H1 (cell line): ENCODE results near the gene RORB. TPM values are rescaled to one million over a fixed set of nuclear protein-coding genes. Genes with fewer than 3 reads are reported as not detected.
A peak's percentile ranks its signal among the peaks of the same experiment; 100 is the strongest.

Source experiments
- CTCF ChIA-PET: fragments of 300-600 bp; sonication (Branson Sonifier 250); formaldehyde crosslinking; loops from one replicate; lab custom pipeline; 2021; ENCODE audit not compliant: partially characterized antibody; lab: Charles Lee
- POLR2A ChIA-PET: fragments of 300-600 bp; sonication (Branson Sonifier 250); formaldehyde crosslinking; loops from one replicate; lab custom pipeline; 2021; ENCODE audit warnings: inconsistent platforms; ENCODE audit not compliant: partially characterized antibody; lab: Charles Lee
- DNase-seq, 2 experiments: peaks; one replicate each; pipeline versions ENCODE4 v3.0.0 to v3.0.0-alpha.2; 2010 to 2022; ENCODE audit warnings: low spot score in 2 of 2, low read depth in 1 of 2, mixed read lengths in 1 of 2
- FAIRE-seq: peaks from 2 replicates; lab custom pipeline; 2011; peaks lifted over from hg19 to GRCh38; lab: Jason Lieb, UNC
- H2AFZ ChIP-seq: 2 replicates; pipeline ENCODE4 v1.8.1; 2012; ENCODE audit warnings: low read length, inconsistent platforms
- H2AK5ac ChIP-seq: 2 replicates; pipeline ENCODE4 v1.6.1; 2013; ENCODE audit warnings: low read depth, low read length
- H2BK120ac ChIP-seq: replicated peaks from 2 replicates; pipeline ENCODE3; 2013; ENCODE audit warnings: low read depth, low read length, inconsistent platforms
- H2BK12ac ChIP-seq: 2 replicates; pipeline ENCODE4 v1.6.1; 2013; ENCODE audit warnings: low read depth, low read length
- H2BK15ac ChIP-seq: 2 replicates; pipeline ENCODE4 v1.6.1; 2013; ENCODE audit warnings: low read length
- H2BK20ac ChIP-seq: 2 replicates; pipeline ENCODE4 v1.6.1; 2013; ENCODE audit warnings: low read length
- H2BK5ac ChIP-seq: 2 replicates; pipeline ENCODE4 v1.6.1; 2013; ENCODE audit warnings: low read depth, low read length
- H3K14ac ChIP-seq: 2 replicates; pipeline ENCODE4 v1.6.1; 2013; ENCODE audit warnings: inconsistent platforms; ENCODE audit not compliant: insufficient read length
- H3K18ac ChIP-seq: 2 replicates; pipeline ENCODE4 v1.6.1; 2013; ENCODE audit warnings: low read length; ENCODE audit errors: extremely low read depth
- H3K23ac ChIP-seq: 2 replicates; pipeline ENCODE4 v1.6.1; 2013; ENCODE audit warnings: inconsistent platforms; ENCODE audit not compliant: insufficient read length
- H3K23me2 ChIP-seq: 2 replicates; pipeline ENCODE4 v1.6.1; 2013; ENCODE audit warnings: low read depth, low read length
- H3K27ac ChIP-seq: 2 replicates; pipeline ENCODE4 v1.6.1; 2011; ENCODE audit warnings: low read depth, low read length, inconsistent platforms
- H3K27me3 ChIP-seq, 4 experiments: replicated peaks in 1 of 4; 1 replicate in 1 of 4; 2 replicates in 3 of 4; pipeline versions ENCODE4 v1.6.1 to v1.8.1; 2011 to 2013; ENCODE audit warnings: low read length in 3 of 4, mild to moderate bottlenecking in 3 of 4, inconsistent platforms in 2 of 4, mixed read lengths in 2 of 4, moderate library complexity in 1 of 4; ENCODE audit not compliant: control insufficient read depth in 3 of 4, insufficient read depth in 3 of 4; ENCODE audit errors: extremely low read depth in 1 of 4
- H3K36me3 ChIP-seq, 4 experiments: 2 replicates each; pipeline versions ENCODE4 v1.6.1 to v1.8.1; 2011 to 2013; ENCODE audit warnings: mild to moderate bottlenecking in 4 of 4, low read length in 3 of 4, moderate library complexity in 2 of 4, control low read depth in 1 of 4, inconsistent platforms in 1 of 4; ENCODE audit not compliant: insufficient read depth in 4 of 4, control insufficient read depth in 2 of 4
- H3K4ac ChIP-seq: replicated peaks from 2 replicates; pipeline ENCODE3; 2013; ENCODE audit warnings: low read length, low read depth, mixed read lengths, inconsistent platforms; ENCODE audit not compliant: insufficient read length
- H3K4me1 ChIP-seq, 4 experiments: replicated peaks in 1 of 4; 1 replicate in 1 of 4; 2 replicates in 3 of 4; pipeline versions ENCODE4 v1.6.1 to v1.8.1; 2011 to 2013; ENCODE audit warnings: low read length in 3 of 4, inconsistent platforms in 2 of 4, mixed read lengths in 1 of 4; ENCODE audit not compliant: insufficient read depth in 4 of 4, control insufficient read depth in 3 of 4
- H3K4me2 ChIP-seq, 2 experiments: 2 replicates each; pipeline versions ENCODE4 v1.6.1 to v1.8.1; 2011 to 2013; ENCODE audit warnings: low read depth in 2 of 2, low read length in 2 of 2, control low read depth in 1 of 2, inconsistent platforms in 1 of 2, mild to moderate bottlenecking in 1 of 2; ENCODE audit not compliant: insufficient read depth in 1 of 2
- H3K4me3 ChIP-seq, 4 experiments: fragments of 200-600, 300-600 bp in 1 of 4; sonication (generic), shearing (Covaris generic), sonication (Bioruptor Twin) in 1 of 4; 2 replicates each; pipeline versions ENCODE4 v1.5.1 to v1.8.1; 2011 to 2016; ENCODE audit warnings: low read length in 4 of 4, low read depth in 3 of 4, control low read depth in 2 of 4, inconsistent platforms in 2 of 4, mild to moderate bottlenecking in 2 of 4, mixed read lengths in 1 of 4, moderate library complexity in 1 of 4; ENCODE audit not compliant: insufficient read depth in 2 of 4; ENCODE audit errors: extremely low read depth in 1 of 4
- H3K56ac ChIP-seq: replicated peaks from 2 replicates; pipeline ENCODE3; 2013; ENCODE audit warnings: low read depth, mild to moderate bottlenecking, mixed read lengths, low read length, inconsistent platforms; ENCODE audit not compliant: insufficient read length
- H3K79me1 ChIP-seq: 2 replicates; pipeline ENCODE4 v1.6.1; 2013; ENCODE audit warnings: low read depth, low read length, control low read depth
- H3K79me2 ChIP-seq, 2 experiments: 2 replicates each; pipeline versions ENCODE4 v1.6.1 to v1.8.1; 2012 to 2013; ENCODE audit warnings: low read length in 2 of 2, mild to moderate bottlenecking in 2 of 2, inconsistent platforms in 1 of 2; ENCODE audit not compliant: insufficient read depth in 2 of 2, control insufficient read depth in 1 of 2
- H3K9ac ChIP-seq, 4 experiments: replicated peaks in 1 of 4; 1 replicate in 1 of 4; 2 replicates in 3 of 4; pipeline versions ENCODE4 v1.6.1 to v1.8.1; 2011 to 2013; ENCODE audit warnings: low read depth in 3 of 4, low read length in 3 of 4, control low read depth in 2 of 4, mild to moderate bottlenecking in 2 of 4, moderate library complexity in 2 of 4, inconsistent platforms in 1 of 4; ENCODE audit errors: extremely low read depth in 1 of 4
- H3K9me3 ChIP-seq, 2 experiments: 2 replicates each; pipeline versions ENCODE4 v1.6.1 to v1.8.1; 2012 to 2013; ENCODE audit warnings: mild to moderate bottlenecking in 2 of 2, moderate library complexity in 2 of 2, control low read depth in 1 of 2, inconsistent platforms in 1 of 2, low read depth in 1 of 2, low read length in 1 of 2, mixed read lengths in 1 of 2; ENCODE audit not compliant: insufficient read depth in 2 of 2
- H4K20me1 ChIP-seq, 2 experiments: replicated peaks in 1 of 2; 2 replicates each; pipeline versions ENCODE3 to v1.8.1; 2011 to 2013; ENCODE audit warnings: inconsistent platforms in 2 of 2, low read length in 2 of 2, mild to moderate bottlenecking in 1 of 2; ENCODE audit not compliant: insufficient read depth in 2 of 2, control insufficient read depth in 1 of 2
- H4K5ac ChIP-seq: 2 replicates; pipeline ENCODE4 v1.6.1; 2013; ENCODE audit warnings: low read length, low read depth, mixed read lengths, inconsistent platforms; ENCODE audit not compliant: insufficient read length
- H4K8ac ChIP-seq: 2 replicates; pipeline ENCODE4 v1.8.0; 2013; ENCODE audit warnings: mild to moderate bottlenecking, moderate library complexity, low read length, inconsistent platforms; ENCODE audit not compliant: insufficient read depth; ENCODE audit errors: extremely low read depth
- H4K91ac ChIP-seq: replicated peaks from 2 replicates; pipeline ENCODE3; 2013; ENCODE audit warnings: low read length, mixed read lengths, inconsistent platforms; ENCODE audit not compliant: insufficient read length
- CBX5 ChIP-seq: fragments of 300-800, 300-1000 bp; sonication (generic); IDR thresholded peaks from 2 replicates; pipeline ENCODE4 v1.7.1; 2016; ENCODE audit warnings: antibody characterized with exemption, low read length, low read depth
- CTBP2 ChIP-seq: IDR thresholded peaks from 2 replicates; pipeline ENCODE4 v1.7.0; 2011; ENCODE audit warnings: borderline replicate concordance, mild to moderate bottlenecking, moderate library complexity, mixed read lengths, low read length; ENCODE audit not compliant: insufficient read depth, insufficient read length
- RAD21 ChIP-seq, 2 experiments: IDR thresholded peaks in 1 of 2; conservative IDR thresholded peaks in 1 of 2; 2 replicates each; pipeline ENCODE4 v1.6.1; 2011; ENCODE audit warnings: low read depth in 2 of 2, low read length in 2 of 2, improper control_type of control experiment in 1 of 2, inconsistent platforms in 1 of 2, mild to moderate bottlenecking in 1 of 2, moderate library complexity in 1 of 2
- RBBP5 ChIP-seq: IDR thresholded peaks from 2 replicates; pipeline ENCODE4 v1.7.1; 2012; ENCODE audit warnings: low read depth, mild to moderate bottlenecking, inconsistent platforms, low read length, moderate library complexity, borderline replicate concordance
- RXRA ChIP-seq: IDR thresholded peaks from 2 replicates; pipeline ENCODE4 v1.6.1; 2011; ENCODE audit warnings: low read depth, mild to moderate bottlenecking, low read length, moderate library complexity; ENCODE audit not compliant: insufficient read depth
- SIRT6 ChIP-seq: IDR thresholded peaks from one replicate; pipeline ENCODE4 v1.7.1; 2012; ENCODE audit warnings: low read length, inconsistent platforms
- SIX5 ChIP-seq: IDR thresholded peaks from 2 replicates; pipeline ENCODE4 v1.6.1; 2011; ENCODE audit warnings: mild to moderate bottlenecking, low read depth, low read length
- SP1 ChIP-seq: IDR thresholded peaks from 2 replicates; pipeline ENCODE4 v1.6.1; 2011; ENCODE audit warnings: low read depth, low read length
- TAF1 ChIP-seq: IDR thresholded peaks from 2 replicates; pipeline ENCODE4 v1.6.1; 2011; ENCODE audit warnings: mild to moderate bottlenecking, low read depth, low read length
- WGBS, 2 experiments: shearing (Covaris generic) in 1 of 2; methylation state at CpG; one replicate each; pipeline versions ENCODE4 v1.1.6 to v1.1.7; 2013 to 2015; ENCODE audit warnings: low lambda C conversion rate in 2 of 2, mixed read lengths in 2 of 2, inconsistent platforms in 1 of 2, low coverage in 1 of 2, missing lambda C conversion rate in 1 of 2; ENCODE audit not compliant: insufficient replicate concordance in 2 of 2, insufficient coverage in 1 of 2, insufficient read length in 1 of 2; ENCODE audit errors: extremely low coverage in 1 of 2, missing lambda C conversion rate in 1 of 2; 5-methylcytosine and 5-hydroxymethylcytosine counted together
- polyA plus RNA-seq, 7 experiments: library from polyadenylated mRNA; depleted of rRNA in 3 of 7; stranded (reverse) in 5 of 7; unstranded in 2 of 7; fragments of >200 nt in 5 of 7; fragments of 200-250 nt in 2 of 7; gene quantifications; 1 replicate in 5 of 7; 2 replicates in 1 of 7; 4 replicates in 1 of 7; pipeline versions ENCODE4 v1.2.1 to v1.2.3, GENCODE V29; 2011 to 2013; ENCODE audit warnings: missing spikeins in 2 of 7, mixed read lengths in 2 of 7
- total RNA-seq: library from RNA; stranded (reverse); fragmentation: NEBNext Ultra II Directional; extraction: Animal tissue kit (Norgen Biotek cat#: 25700); gene quantifications from 2 replicates; pipeline ENCODE4 v1.2.1, GENCODE V29; 2021
- TF ChIP-seq, protein P1 (sequence below), 3 experiments: IDR thresholded peaks; 1 replicate in 2 of 3; 2 replicates in 1 of 3; pipeline versions ENCODE4 v1.5.1 to v1.6.1; 2011; ENCODE audit warnings: low read length in 3 of 3, mild to moderate bottlenecking in 3 of 3, inconsistent platforms in 2 of 3, low read depth in 1 of 3, moderate library complexity in 1 of 3; ENCODE audit not compliant: insufficient read depth in 1 of 3; ENCODE audit errors: control extremely low read depth in 1 of 3

RORB gene
- total and polyA plus RNA-seq, 2 of the 8 experiments (the other 6 are each of a cell fraction or from before 2014, with no cell fraction given) = 2.3 to 7.1 TPM

DNA sequence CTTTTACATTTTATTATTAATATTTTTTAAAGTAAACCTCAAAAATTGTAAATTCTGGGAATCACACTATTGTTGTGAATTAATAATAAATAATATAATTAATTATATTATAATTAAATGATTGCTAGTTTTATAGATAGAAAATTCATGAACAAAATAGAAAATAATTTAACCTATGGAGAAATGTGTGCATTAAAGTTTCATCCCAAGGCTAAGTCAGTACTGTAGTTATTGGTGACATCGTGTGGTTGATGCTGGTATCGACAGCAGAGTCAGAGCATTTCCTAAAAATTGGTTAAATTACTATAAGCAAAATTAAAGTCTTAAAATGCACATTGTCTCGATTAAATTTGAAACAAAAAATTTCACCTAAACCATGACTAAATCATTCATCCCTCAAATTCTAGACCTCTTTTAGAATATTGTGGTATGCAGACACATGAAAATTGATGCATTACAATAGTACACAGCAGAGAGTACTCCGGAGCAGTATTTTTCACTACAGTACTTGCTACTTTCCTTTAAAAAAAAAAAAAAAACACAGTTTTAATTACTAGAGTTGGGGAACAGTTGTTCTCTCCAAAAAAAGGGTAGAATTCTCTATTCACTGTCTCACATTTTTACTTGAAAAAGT is 73.9 kb downstream of the RORB start:
- H3K23ac ChIP-seq = no peak overlapping the region
- H3K79me2 ChIP-seq = no peaks in the 10 kb centered on the region
- no peak overlapping the region for H3K27ac ChIP-seq
- no peaks in the 10 kb centered on the region for H3K79me1 ChIP-seq
- no peak overlapping the region for H3K14ac ChIP-seq
- no peak overlapping the region for H2BK12ac ChIP-seq
- H4K91ac ChIP-seq = no peak overlapping the region
- peak; percentile 50 for FAIRE-seq
- no peaks in the 10 kb centered on the region for H3K23me2 ChIP-seq
- no peak overlapping the region for H2BK20ac ChIP-seq
- H3K4me1 ChIP-seq = peaks cover 3 to 13% (median 4%) of the 10 kb centered on the region in 4 experiments; a peak in 4 of 7 replicates
- H3K9ac ChIP-seq = no peak overlapping the region
- H2BK15ac ChIP-seq = no peak overlapping the region
- H4K20me1 ChIP-seq = no peaks in the 10 kb centered on the region
- no peak overlapping the region for H3K4me2 ChIP-seq
- no peak overlapping the region for H3K18ac ChIP-seq
- H3K36me3 ChIP-seq = no peaks in the 10 kb centered on the region
- no peaks in the 10 kb centered on the region for H3K27me3 ChIP-seq
- ChIA-PET POLR2A (no interaction called here), CTCF (interaction anchor here (0.8 to 1.0 kb wide), 3 partner anchors 14 to 159 kb away, joined by 3 to 5 read pairs (median 3); no protein-coding TSS in a partner anchor)
- DNase-seq = no peak
- H3K4me3 ChIP-seq = no peak overlapping the region
- no peak overlapping the region for H4K5ac ChIP-seq
- H2BK5ac ChIP-seq = no peak overlapping the region
- no peak overlapping the region for H2AK5ac ChIP-seq
- no peak overlapping the region for H2BK120ac ChIP-seq
- 24% methylated on average over 4 of the region's 4 CpGs; no CpG with 5 or more reads in 1 of the 2 experiments for WGBS, 2 experiments
- no peaks in the 10 kb centered on the region for H3K9me3 ChIP-seq
- H3K56ac ChIP-seq = no peak overlapping the region
- H4K8ac ChIP-seq = no peak overlapping the region
- H3K4ac ChIP-seq = no peak overlapping the region
- H2AFZ ChIP-seq = no peak overlapping the region
- no peak for TF ChIP-seq SIRT6
- TF ChIP-seq SIX5 = no peak
- TF ChIP-seq CTBP2 = no peak
- no peak for TF ChIP-seq RBBP5
- TF ChIP-seq TAF1 = no peak
- TF ChIP-seq SP1 = no peak
- TF ChIP-seq RXRA = no peak
- no peak for TF ChIP-seq CBX5
- peak; percentile 80 to 81 for TF ChIP-seq RAD21 (IDR thresholded peaks at IDR 0.05 in 1 of 2, conservative IDR thresholded peaks at IDR 0.05 in 1 of 2; ENCODE audit: low read depth in 2 of 2, low read length in 2 of 2)
- TF ChIP-seq, protein P1, sequence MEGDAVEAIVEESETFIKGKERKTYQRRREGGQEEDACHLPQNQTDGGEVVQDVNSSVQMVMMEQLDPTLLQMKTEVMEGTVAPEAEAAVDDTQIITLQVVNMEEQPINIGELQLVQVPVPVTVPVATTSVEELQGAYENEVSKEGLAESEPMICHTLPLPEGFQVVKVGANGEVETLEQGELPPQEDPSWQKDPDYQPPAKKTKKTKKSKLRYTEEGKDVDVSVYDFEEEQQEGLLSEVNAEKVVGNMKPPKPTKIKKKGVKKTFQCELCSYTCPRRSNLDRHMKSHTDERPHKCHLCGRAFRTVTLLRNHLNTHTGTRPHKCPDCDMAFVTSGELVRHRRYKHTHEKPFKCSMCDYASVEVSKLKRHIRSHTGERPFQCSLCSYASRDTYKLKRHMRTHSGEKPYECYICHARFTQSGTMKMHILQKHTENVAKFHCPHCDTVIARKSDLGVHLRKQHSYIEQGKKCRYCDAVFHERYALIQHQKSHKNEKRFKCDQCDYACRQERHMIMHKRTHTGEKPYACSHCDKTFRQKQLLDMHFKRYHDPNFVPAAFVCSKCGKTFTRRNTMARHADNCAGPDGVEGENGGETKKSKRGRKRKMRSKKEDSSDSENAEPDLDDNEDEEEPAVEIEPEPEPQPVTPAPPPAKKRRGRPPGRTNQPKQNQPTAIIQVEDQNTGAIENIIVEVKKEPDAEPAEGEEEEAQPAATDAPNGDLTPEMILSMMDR (IDR thresholded peaks at IDR 0.05; ENCODE audit: control extremely low read depth in 1 of 3, insufficient read depth in 1 of 3, low read depth in 1 of 3, low read length in 3 of 3) = peak in 2 of 3 experiments; percentile 44 to 62; a peak in 2 of 4 replicates
